Measurements from ENCODE around the gene MSI2. TPM values are rescaled to one million over a fixed set of nuclear protein-coding genes. Genes with fewer than 3 reads are reported as not detected.

Gene MSI2
- total and polyA plus RNA-seq, 4 donors = 9.4 to 64.0 (median 30.4) TPM

GRCh38 chr17:57544401-57544800 is 288.1 kb downstream of the MSI2 start:
- Histone ChIP-seq H3K4me1 (ENCODE audit: control insufficient read depth in 5 of 5, insufficient read depth in 5 of 5, low read length in 5 of 5) (peaks cover 0 to 34% (median 0%) of the 10 kb centered on the region in 5 donors), H3K4me3 (no peak overlapping the region), H3K9me3 (ENCODE audit: control insufficient read depth in 4 of 4, insufficient read depth in 3 of 4, low read length in 3 of 4) (no peaks in the 10 kb centered on the region), H3K27ac (ENCODE audit: low read depth in 1 of 2, low read length in 1 of 2) (no peak overlapping the region), H3K27me3 (ENCODE audit: control insufficient read depth in 3 of 3, insufficient read depth in 3 of 3, low read length in 2 of 3) (no peaks in the 10 kb centered on the region), H3K36me3 (ENCODE audit: control insufficient read depth in 4 of 4, insufficient read depth in 4 of 4, low read length in 4 of 4) (no peaks in the 10 kb centered on the region), H3K9ac (ENCODE audit: insufficient read depth in 1 of 2, low read length in 2 of 2) (no peak overlapping the region)
- WGBS, 2 donors = 89 to 95% methylated on average over 5 of the region's 5 CpGs
- TF ChIP-seq CTCF (IDR thresholded peaks at IDR 0.05; ENCODE audit: control extremely low read depth, extremely low read depth) = no peak
- ATAC-seq (ENCODE audit: insufficient read depth, low FRiP score) (no peak), DNase-seq (no peak)

GRCh38 chr17:57544834-57545463 is 288.6 kb downstream of the MSI2 start:
- Histone ChIP-seq H3K27me3 (ENCODE audit: control insufficient read depth in 3 of 3, insufficient read depth in 3 of 3, low read length in 2 of 3) (no peaks in the 10 kb centered on the region), H3K4me1 (ENCODE audit: control insufficient read depth in 5 of 5, insufficient read depth in 5 of 5, low read length in 5 of 5) (peaks cover 0 to 34% (median 0%) of the 10 kb centered on the region in 5 donors), H3K27ac (ENCODE audit: low read depth in 1 of 2, low read length in 1 of 2) (no peak overlapping the region), H3K36me3 (ENCODE audit: control insufficient read depth in 4 of 4, insufficient read depth in 4 of 4, low read length in 4 of 4) (no peaks in the 10 kb centered on the region), H3K9ac (ENCODE audit: insufficient read depth in 1 of 2, low read length in 2 of 2) (peak overlapping the region in 1 of 2 donors; percentile 14), H3K4me3 (no peak overlapping the region), H3K9me3 (ENCODE audit: control insufficient read depth in 4 of 4, insufficient read depth in 3 of 4, low read length in 3 of 4) (no peaks in the 10 kb centered on the region)
- TF ChIP-seq CTCF (IDR thresholded peaks at IDR 0.05; ENCODE audit: control extremely low read depth, extremely low read depth) = no peak
- no peak for DNase-seq
- no peak for ATAC-seq (ENCODE audit: insufficient read depth, low FRiP score)
- 79 to 83% methylated on average over 7 of the region's 7 CpGs for WGBS, 2 donors

GRCh38 chr17:57545731-57546342 is 289.5 kb downstream of the MSI2 start:
- WGBS, 2 donors = 94 to 96% methylated on average over 19 of the region's 19 CpGs
- H3K36me3 ChIP-seq (ENCODE audit: control insufficient read depth in 4 of 4, insufficient read depth in 4 of 4, low read length in 4 of 4) = no peaks in the 10 kb centered on the region
- H3K4me1 ChIP-seq (ENCODE audit: control insufficient read depth in 5 of 5, insufficient read depth in 5 of 5, low read length in 5 of 5) = peaks cover 0 to 34% (median 0%) of the 10 kb centered on the region in 5 donors
- TF ChIP-seq CTCF (IDR thresholded peaks at IDR 0.05; ENCODE audit: control extremely low read depth, extremely low read depth) = no peak
- no peak overlapping the region for H3K9ac ChIP-seq (ENCODE audit: insufficient read depth in 1 of 2, low read length in 2 of 2)
- no peak for DNase-seq
- no peak overlapping the region for H3K4me3 ChIP-seq
- H3K9me3 ChIP-seq (ENCODE audit: control insufficient read depth in 4 of 4, insufficient read depth in 3 of 4, low read length in 3 of 4) = no peaks in the 10 kb centered on the region
- H3K27me3 ChIP-seq (ENCODE audit: control insufficient read depth in 3 of 3, insufficient read depth in 3 of 3, low read length in 2 of 3) = no peaks in the 10 kb centered on the region
- no peak overlapping the region for H3K27ac ChIP-seq (ENCODE audit: low read depth in 1 of 2, low read length in 1 of 2)
- no peak for ATAC-seq (ENCODE audit: insufficient read depth, low FRiP score)
